Activated naive CD4-positive, alpha-beta T cell treated with anti-CD3 and anti-CD28 coated beads, Interleukin-2, amount 50 U/mL, for 16 hours (primary cell): ENCODE measurements around the gene CNTN6.

Source experiments
- DNase-seq: peaks from one replicate; pipeline ENCODE4 v3.0.0-alpha.2; 2020

The CNTN6 gene

GRCh38 chr3:1179146-1179545, 86.3 kb downstream of the CNTN6 start:
- no peak for DNase-seq

- no peak for DNase-seq
These were observed 90.7 kb downstream of the CNTN6 start for GRCh38 chr3:1183320-1184048.

GRCh38 chr3:1190569-1190968, 97.7 kb downstream of the CNTN6 start:
- no peak for DNase-seq

- DNase-seq, result no peak
These were observed 98.2 kb downstream of the CNTN6 start for GRCh38 chr3:1191026-1191425.

DNA sequence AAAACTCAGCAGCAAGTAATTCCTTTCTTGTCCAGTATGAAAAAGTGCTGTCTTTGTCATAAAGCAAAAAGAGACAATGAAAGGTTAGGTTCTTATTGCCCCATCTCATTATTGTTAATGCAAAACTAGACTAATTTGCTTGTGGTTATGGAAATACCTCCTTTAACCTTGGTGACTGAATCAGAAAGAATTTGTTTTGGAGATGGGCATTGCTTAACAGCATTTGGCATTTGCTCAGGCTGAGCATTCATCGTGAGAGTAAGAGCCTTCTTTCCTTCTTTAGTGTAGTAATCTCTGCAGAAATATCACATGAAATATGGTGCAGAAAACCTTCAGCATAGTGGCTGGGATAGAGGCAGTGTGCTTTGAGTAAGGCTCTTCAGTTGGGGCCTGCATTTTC, 103.1 kb downstream of the CNTN6 start:
- DNase-seq, result no peak

- no peak for DNase-seq
These were observed 104.2 kb downstream of the CNTN6 start for GRCh38 chr3:1197051-1197450.

GRCh38 chr3:1200371-1200770, 107.5 kb downstream of the CNTN6 start:
- DNase-seq, result no peak

DNA sequence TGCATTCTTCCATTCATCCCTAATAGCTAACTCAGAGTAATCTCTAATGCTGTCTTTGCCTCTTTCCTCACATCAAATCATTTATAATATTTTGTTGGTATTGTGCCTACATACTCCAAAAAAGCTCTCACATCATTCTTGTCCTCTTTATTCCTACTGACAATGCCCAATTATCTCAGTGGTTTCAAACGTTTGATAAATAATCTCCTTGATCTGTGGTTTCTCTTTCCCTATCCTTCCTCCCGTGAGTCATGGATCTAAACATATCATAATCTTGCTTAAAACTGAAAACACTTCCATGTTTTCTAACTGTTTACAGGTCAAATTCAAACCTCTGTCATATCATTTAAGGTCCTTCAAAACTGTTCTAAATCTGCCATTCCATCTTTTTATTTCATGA, 115.1 kb downstream of the CNTN6 start:
- DNase-seq, result no peak

DNA sequence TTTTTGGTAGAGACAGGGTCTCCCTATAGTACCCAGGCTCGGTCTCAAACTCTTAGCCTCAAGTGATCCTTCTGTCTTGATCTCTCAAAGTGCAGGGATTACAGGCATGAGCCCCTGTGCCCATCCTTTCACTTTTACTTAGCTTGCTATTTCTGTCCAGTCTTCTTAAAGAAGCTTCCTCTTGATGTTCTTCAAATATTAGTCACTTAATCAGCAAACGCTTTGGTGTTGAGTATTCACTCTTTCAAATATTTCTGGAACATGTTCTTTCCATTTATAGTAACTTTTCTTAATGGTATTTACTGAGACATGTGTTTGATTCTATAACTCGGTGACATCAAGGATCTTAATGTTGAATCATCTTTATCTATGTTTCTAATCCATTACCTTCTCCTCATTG, 122.1 kb downstream of the CNTN6 start:
- DNase-seq, result no peak

DNA sequence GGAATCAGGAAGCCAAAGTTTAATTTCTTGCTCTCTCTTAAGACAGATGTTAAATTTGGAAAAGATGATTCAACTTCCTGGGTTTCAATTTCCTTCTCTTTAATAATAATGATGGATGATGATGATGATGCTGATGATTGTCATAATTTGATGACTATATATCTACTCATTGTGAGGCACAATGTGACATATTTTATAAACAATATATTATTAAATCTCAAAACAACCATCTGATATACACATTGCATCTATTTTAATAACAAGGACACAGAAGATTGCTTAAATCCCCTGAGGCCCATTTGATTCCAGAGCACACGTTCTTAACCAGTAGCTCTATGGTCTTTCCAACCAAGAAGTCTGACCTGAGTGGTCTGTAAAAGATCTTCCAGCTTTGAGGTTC, 124.0 kb downstream of the CNTN6 start:
- DNase-seq, result no peak

DNA sequence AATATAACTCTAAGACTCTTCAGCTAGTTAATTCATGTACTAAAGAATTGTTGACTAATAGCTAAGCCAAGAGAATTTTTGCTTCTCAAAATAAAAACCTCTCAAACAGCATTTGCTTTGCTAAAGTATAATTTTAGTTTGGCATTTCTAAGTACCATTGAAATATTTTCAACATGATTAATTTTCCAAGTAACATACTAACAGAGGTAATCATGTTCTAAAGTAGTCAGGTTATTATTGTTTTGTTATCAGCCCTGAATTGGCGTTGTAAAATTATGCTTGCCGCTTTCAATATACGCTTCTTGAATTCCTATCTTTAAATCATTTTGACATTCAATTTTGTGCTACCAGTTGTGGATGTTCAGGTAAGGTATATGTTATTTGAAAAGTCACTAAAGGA, 134.3 kb downstream of the CNTN6 start:
- DNase-seq, result no peak

DNA sequence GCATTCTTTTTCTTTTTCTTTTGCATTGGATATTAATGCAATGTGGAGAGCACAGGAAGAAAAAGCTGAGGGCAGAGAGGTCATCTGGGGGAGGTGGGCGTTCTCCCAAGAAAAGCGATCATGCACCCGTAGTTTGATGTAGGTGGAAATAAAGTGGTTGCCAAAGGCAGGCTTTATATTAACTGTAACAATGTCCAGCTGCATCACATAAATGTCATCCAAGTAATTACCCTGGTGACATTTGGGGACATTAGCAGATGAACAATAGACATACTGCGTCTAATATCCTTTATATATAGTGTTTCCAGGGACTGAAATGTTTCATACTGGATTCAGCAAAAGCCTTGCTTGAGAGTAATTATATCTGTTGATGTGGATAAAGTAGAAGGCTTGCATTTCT, 135.5 kb downstream of the CNTN6 start:
- DNase-seq, result no peak

DNA sequence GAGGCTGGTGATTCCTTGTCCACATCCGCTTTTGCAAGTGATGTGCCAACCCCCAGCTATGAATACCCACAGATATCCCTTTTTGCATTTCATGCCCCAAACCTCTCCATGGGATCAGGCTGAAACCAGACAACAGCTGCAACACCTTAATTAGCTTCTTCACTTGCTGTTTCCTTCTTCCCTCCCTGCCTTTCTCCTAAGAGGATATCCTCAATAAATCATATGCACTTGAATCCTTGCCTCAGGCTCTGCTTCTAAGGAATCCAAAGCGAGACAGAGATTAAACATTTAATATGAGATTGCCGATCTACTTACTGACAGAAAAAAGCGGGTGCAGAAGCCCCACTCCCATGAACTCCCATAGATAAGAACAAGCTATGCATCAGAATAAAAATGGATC, 138.1 kb downstream of the CNTN6 start:
- no peak for DNase-seq

- no peak for DNase-seq
These were observed 139.5 kb downstream of the CNTN6 start for GRCh38 chr3:1232276-1232675.

DNA sequence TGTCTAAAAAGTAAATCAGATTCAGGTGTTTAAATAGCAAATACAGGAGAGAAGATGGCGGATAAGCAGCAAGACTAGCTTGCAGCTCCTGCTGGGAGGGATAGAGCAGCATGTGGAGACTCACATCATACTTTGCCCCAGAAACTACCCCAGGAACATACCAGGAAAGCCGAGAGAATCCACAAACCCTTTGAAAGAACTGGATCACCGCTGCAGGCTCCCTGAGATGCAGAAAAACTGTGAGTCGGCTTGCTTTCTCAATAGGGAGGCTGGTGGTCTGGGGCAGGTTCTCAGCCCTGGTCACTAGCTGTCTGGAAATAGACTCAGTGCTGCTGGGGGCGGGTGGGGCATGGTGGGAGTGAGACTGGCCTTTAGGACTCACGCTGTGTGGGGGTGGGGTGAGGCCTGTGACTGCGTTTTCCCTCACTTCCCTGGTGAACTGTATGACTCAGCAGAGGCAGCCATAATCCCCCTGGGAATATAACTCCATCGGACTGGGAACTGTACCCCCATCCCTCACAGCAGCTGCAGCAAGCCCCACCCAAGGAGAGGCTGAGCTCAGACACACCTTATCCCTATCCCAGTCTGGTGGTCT, 142.8 kb downstream of the CNTN6 start:
- DNase-seq, result no peak

- no peak for DNase-seq
These were observed 158.6 kb downstream of the CNTN6 start for GRCh38 chr3:1251282-1252060.

GRCh38 chr3:1252061-1252430, 159.2 kb downstream of the CNTN6 start:
- DNase-seq, result no peak

DNA sequence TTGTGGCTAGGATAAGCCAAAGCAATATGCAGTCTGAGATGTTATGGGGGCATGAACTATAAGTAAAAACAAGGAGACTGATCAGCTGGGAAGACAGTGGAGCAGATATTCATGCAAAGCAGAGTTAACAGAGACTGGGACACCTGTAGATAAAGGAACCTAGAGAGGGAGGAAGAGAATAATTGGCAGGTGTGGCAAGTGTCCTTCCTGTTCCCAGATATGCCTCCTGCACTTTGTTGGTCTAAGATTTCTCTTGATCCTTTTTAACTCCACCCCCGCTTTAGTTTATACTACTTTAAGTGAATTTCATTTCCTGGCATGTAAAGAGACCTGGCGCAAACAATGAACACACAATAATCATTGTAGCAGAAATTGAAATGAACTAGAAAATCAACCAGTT, 169.4 kb downstream of the CNTN6 start:
- no peak for DNase-seq

- DNase-seq, result no peak
These were observed 170.3 kb downstream of the CNTN6 start for GRCh38 chr3:1263121-1263520.

DNA sequence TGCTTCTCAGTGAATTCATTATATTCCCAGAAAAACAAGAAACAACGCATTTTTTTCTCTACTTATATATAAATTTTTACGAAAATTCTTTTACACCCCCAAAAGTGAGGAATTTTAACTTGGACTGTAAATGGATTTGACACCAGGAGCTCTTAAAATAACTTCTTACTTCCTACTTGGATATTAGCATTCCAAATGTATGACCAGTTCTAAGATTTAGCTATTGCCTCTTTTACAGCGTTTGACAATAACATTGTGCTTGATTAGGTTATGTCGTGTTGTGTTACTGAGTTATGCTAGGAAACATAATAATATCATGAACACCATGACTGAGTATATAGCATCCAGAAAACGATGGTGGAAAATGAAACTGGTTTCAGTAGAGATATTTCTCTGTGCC, 177.0 kb downstream of the CNTN6 start:
- DNase-seq, result no peak

DNA sequence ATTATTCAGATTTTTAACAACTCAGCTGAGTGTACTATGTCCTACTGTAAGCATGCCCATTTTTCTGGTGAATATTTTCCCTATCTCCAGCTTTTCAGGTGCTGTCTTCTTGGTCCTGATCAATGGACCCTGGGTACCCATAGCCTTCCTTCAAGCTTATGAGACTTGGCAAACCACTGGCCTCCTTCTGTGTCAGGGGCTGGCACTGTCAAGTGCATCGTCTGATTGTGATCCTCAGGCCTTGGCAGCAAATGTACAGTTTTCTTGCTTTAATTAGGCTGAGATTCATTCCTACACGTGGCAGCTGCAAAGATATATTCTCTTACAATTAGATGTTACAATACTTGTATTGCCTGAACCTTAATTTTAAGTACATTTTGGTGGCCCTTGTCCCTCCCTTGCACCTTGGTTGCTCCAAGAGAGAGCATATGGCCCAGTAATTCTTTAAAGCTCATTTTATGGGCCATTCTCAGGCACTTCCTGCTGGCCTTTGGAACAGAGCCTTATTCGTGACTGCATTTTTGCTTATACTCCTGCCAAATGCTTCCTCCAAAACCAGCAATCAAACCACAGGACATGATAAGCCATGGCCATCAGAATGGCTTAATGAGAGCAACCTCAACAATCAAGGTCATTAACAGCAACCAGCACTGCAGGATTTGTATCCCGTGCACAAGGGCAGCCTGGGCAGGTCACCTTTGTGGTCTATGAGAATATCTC, 179.9 kb downstream of the CNTN6 start:
- no peak for DNase-seq

DNA sequence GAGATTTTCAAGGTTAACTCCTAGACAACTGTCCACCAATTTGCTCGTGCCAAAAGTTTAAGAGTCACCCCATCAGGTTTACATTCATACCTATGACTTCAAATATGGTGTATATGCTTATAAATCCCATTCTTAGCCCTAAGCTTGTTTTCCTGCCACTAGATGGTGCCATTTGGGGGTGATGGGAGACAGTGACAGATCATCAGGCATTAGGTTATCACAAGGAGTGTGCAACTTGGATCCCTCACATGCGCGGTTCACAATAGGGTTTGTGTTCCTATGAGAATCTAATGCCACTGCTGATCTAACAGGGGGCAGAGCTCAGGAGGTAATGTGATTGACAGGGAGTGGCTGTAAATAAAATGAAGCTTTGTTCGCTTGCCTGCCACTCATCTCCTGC, 182.7 kb downstream of the CNTN6 start:
- DNase-seq, result no peak

GRCh38 chr3:1287815-1288214, 195.0 kb downstream of the CNTN6 start:
- DNase-seq, result no peak
